Lower leg skin (tissue), 3 donors: ENCODE measurements around the gene SUCLG1.

ENCODE experiments used
- CTCF ChIP-seq, 3 donors: fragments of 450-650 bp; IDR thresholded peaks; one replicate each; pipeline ENCODE4 v1.5.1; 2016; ENCODE audit warnings: antibody characterized with exemption in 3 of 3, mild to moderate bottlenecking in 3 of 3, moderate library complexity in 2 of 3
- POLR2A ChIP-seq, 2 donors: fragments of 450-650 bp; IDR thresholded peaks; one replicate each; pipeline ENCODE4 v1.6.1; 2016 to 2017; ENCODE audit warnings: antibody characterized with exemption in 2 of 2, mild to moderate bottlenecking in 1 of 2, moderate library complexity in 1 of 2

- TF ChIP-seq CTCF (IDR thresholded peaks at IDR 0.05) (no peak), POLR2A (IDR thresholded peaks at IDR 0.05) (no peak)
Observed at GRCh38 chr2:84417453-84418145, 41.5 kb downstream of the SUCLG1 start.
